Natural killer cell (primary cell): Measurements from ENCODE around the gene OTOGL. TPM values are rescaled to one million over a fixed set of nuclear protein-coding genes. Genes with fewer than 3 reads are reported as not detected.
"Not testable (repeated sequence)": the region's sequence is repeated elsewhere in the genome, so short reads cannot be mapped to it uniquely, and the experiment has no call there.

ENCODE experiments used
- ATAC-seq, 3 donors: fragments of 150-1000 bp in 2 of 3; fragments of 200-7000 bp in 1 of 3; cut with Tn5 transposase; 1 replicate in 1 of 3; 2 replicates in 2 of 3; pipeline ENCODE4 v1.10.0; 2021; ENCODE audit warnings: mild to moderate bottlenecking in 2 of 3, moderate library complexity in 2 of 3
- DNase-seq, 2 donors: peaks; one replicate each; pipeline versions ENCODE4 v3.0.0 to v3.0.0-alpha.2; 2013 to 2021; ENCODE audit warnings: mixed read lengths in 1 of 2
- H3K27ac ChIP-seq: one replicate; pipeline ENCODE4 v1.5.1; 2013; ENCODE audit warnings: mild to moderate bottlenecking, low read length
- H3K27me3 ChIP-seq: one replicate; pipeline ENCODE4 v1.6.1; 2013; ENCODE audit warnings: low read length; ENCODE audit not compliant: control insufficient read depth, insufficient read depth
- H3K36me3 ChIP-seq: one replicate; pipeline ENCODE4 v1.6.1; 2013; ENCODE audit warnings: low read length; ENCODE audit not compliant: control insufficient read depth, insufficient read depth
- H3K4me1 ChIP-seq: one replicate; pipeline ENCODE4 v1.6.1; 2013; ENCODE audit warnings: low read length; ENCODE audit not compliant: control insufficient read depth, insufficient read depth
- H3K4me3 ChIP-seq: one replicate; pipeline ENCODE4 v1.5.1; 2013; ENCODE audit warnings: low read length
- H3K9me3 ChIP-seq: one replicate; pipeline ENCODE4 v1.6.1; 2013; ENCODE audit warnings: low read length; ENCODE audit not compliant: control insufficient read depth, insufficient read depth
- H3K27ac Mint-ChIP-seq, 2 donors: one replicate each; pipeline ENCODE4 v1.8.0; 2022; ENCODE audit warnings: mild to moderate bottlenecking in 2 of 2, mixed read lengths in 2 of 2, moderate library complexity in 1 of 2
- H3K27me3 Mint-ChIP-seq, 2 donors: one replicate each; pipeline ENCODE4 v1.8.0; 2022; ENCODE audit warnings: low read depth in 2 of 2, mixed read lengths in 2 of 2
- H3K36me3 Mint-ChIP-seq: one replicate; pipeline ENCODE4 v1.8.0; 2022; ENCODE audit warnings: mixed read lengths
- H3K4me1 Mint-ChIP-seq, 2 donors: one replicate each; pipeline ENCODE4 v1.8.0; 2022; ENCODE audit warnings: mixed read lengths in 2 of 2
- H3K4me3 Mint-ChIP-seq: one replicate; pipeline ENCODE4 v1.8.0; 2022; ENCODE audit warnings: mild to moderate bottlenecking, moderate library complexity, mixed read lengths
- H3K9me3 Mint-ChIP-seq, 2 donors: one replicate each; pipeline ENCODE4 v1.8.0; 2022; ENCODE audit warnings: mixed read lengths in 2 of 2
- WGBS: methylation state at CpG from one replicate; pipeline ENCODE4 v1.1.7; 2013; ENCODE audit warnings: missing lambda C conversion rate; ENCODE audit not compliant: insufficient coverage; 5-methylcytosine and 5-hydroxymethylcytosine counted together
- intact Hi-C: fragments of 100-400 bp; cut with micrococcal nuclease; formaldehyde crosslinking; loops from one replicate; pipeline ENCODE4 v1.14.2; 2022
- total RNA-seq, 4 donors: library from RNA; stranded (reverse); fragments of 120-200 nt in 1 of 4; gene quantifications; one replicate each; pipeline versions ENCODE4 v1.2.3 to v1.2.4, GENCODE V29; 2013 to 2022
- TF ChIP-seq, protein P1 (sequence below): fragments of 200-600 bp; IDR thresholded peaks from one replicate; pipeline ENCODE4 v1.8.0; 2022; ENCODE audit warnings: antibody characterized with exemption

The OTOGL gene
- total RNA-seq, 3 donors from 2014 or later (not counting 1 experiment from before 2014, with no cell fraction given): not detected

DNA sequence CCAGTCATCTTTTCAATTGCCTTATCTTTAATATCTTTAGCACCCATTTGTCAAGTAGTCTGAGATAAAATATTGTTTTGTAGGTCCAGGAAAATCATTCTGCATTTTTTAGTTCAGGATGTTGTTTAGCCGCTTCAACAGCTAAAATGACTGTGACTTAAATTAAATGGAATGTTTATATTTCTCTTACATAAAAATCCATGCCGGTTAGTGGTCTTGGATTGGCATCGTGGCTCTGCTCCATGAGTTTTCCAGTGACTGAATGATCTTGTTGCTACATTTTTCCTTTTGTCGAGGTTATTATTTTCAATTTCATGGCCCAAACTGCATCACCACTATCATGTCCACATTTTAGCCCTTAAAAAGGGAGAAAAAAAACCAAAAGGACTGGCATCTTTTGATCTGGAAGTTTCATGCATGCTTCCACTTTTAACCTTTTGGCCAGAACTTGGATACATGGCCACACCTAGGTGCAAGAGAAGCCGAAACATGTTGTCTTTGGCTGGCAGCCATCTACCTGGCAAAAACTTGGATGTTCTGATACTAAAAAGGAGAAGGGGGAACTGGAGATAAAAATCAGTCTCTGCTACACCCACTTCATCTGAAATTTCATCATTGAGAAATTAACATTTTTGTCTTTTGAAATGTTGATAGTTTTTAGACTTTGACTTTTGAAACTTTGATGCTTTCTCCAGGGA lies 142.4 kb downstream of the OTOGL start:
- 88% methylated on average over 5 of the region's 5 CpGs for WGBS
- ATAC-seq (no peak), DNase-seq (no peak)
- TF ChIP-seq, protein P1, sequence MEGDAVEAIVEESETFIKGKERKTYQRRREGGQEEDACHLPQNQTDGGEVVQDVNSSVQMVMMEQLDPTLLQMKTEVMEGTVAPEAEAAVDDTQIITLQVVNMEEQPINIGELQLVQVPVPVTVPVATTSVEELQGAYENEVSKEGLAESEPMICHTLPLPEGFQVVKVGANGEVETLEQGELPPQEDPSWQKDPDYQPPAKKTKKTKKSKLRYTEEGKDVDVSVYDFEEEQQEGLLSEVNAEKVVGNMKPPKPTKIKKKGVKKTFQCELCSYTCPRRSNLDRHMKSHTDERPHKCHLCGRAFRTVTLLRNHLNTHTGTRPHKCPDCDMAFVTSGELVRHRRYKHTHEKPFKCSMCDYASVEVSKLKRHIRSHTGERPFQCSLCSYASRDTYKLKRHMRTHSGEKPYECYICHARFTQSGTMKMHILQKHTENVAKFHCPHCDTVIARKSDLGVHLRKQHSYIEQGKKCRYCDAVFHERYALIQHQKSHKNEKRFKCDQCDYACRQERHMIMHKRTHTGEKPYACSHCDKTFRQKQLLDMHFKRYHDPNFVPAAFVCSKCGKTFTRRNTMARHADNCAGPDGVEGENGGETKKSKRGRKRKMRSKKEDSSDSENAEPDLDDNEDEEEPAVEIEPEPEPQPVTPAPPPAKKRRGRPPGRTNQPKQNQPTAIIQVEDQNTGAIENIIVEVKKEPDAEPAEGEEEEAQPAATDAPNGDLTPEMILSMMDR: no peak
- H3K27ac ChIP-seq: no peak overlapping the region
- H3K27ac Mint-ChIP-seq: no peak overlapping the region
- H3K4me3 ChIP-seq: no peak overlapping the region
- H3K36me3 Mint-ChIP-seq: no peaks in the 10 kb centered on the region
- H3K9me3 Mint-ChIP-seq: no peaks in the 10 kb centered on the region
- H3K36me3 ChIP-seq: no peaks in the 10 kb centered on the region
- no peaks in the 10 kb centered on the region for H3K4me1 Mint-ChIP-seq
- peaks cover 2% of the 10 kb centered on the region for H3K27me3 ChIP-seq
- H3K27me3 Mint-ChIP-seq: no peaks in the 10 kb centered on the region
- intact Hi-C loops: no loop called here
- H3K4me3 Mint-ChIP-seq: no peak overlapping the region
- H3K9me3 ChIP-seq: no peaks in the 10 kb centered on the region
- H3K4me1 ChIP-seq: no peaks in the 10 kb centered on the region

DNA sequence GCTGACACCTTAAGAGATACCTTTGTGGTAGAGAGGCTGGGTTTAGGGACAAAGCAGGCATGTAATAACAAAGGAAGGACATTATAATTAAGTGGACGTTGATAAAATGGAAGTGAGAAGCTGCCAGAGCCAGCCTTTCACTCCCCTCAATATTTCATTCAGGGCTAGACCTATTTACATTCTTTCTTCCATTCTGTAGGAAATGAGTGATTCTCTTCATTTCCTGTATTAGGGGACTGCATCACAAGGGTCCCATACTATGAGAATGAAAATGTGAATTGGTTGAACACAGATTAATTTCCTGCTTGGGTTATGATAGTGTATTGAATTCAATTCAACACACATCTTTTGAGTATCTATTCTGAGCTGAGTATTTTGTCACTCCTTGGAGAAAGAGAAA lies 143.0 kb downstream of the OTOGL start:
- no CpG with 5 or more reads among the region's 1 CpG for WGBS
- intact Hi-C loops: no loop called here
- H3K27me3 ChIP-seq: peaks cover 2% of the 10 kb centered on the region
- H3K9me3 Mint-ChIP-seq: no peaks in the 10 kb centered on the region
- no peaks in the 10 kb centered on the region for H3K9me3 ChIP-seq
- H3K27me3 Mint-ChIP-seq: no peaks in the 10 kb centered on the region
- H3K4me3 Mint-ChIP-seq: no peak overlapping the region
- TF ChIP-seq, protein P1: no peak
- no peaks in the 10 kb centered on the region for H3K4me1 ChIP-seq
- no peaks in the 10 kb centered on the region for H3K36me3 ChIP-seq
- no peaks in the 10 kb centered on the region for H3K4me1 Mint-ChIP-seq
- no peak for ATAC-seq
- H3K4me3 ChIP-seq: no peak overlapping the region
- H3K27ac ChIP-seq: no peak overlapping the region
- H3K27ac Mint-ChIP-seq: no peak overlapping the region
- H3K36me3 Mint-ChIP-seq: no peaks in the 10 kb centered on the region
- DNase-seq: no peak

GRCh38 chr12:80249581-80249980 lies 150.2 kb downstream of the OTOGL start:
- H3K36me3 Mint-ChIP-seq, H3K9me3 Mint-ChIP-seq, H3K36me3 ChIP-seq, H3K4me1 ChIP-seq, H3K27me3 ChIP-seq, H3K9me3 ChIP-seq, H3K27ac ChIP-seq, H3K27ac Mint-ChIP-seq, H3K4me3 Mint-ChIP-seq, DNase-seq, intact Hi-C loops, ATAC-seq, H3K4me3 ChIP-seq, H3K27me3 Mint-ChIP-seq, H3K4me1 Mint-ChIP-seq: not testable (repeated sequence)
- 92% methylated on average over 19 of the region's 20 CpGs for WGBS

GRCh38 chr12:80257920-80258319 lies 158.6 kb downstream of the OTOGL start:
- ATAC-seq: no peak
- Mint-ChIP-seq H3K27me3 (peaks cover 19 to 26% of the 10 kb centered on the region in 2 donors), H3K36me3 (no peaks in the 10 kb centered on the region), H3K27ac (no peak overlapping the region), H3K9me3 (no peaks in the 10 kb centered on the region), H3K4me3 (no peak overlapping the region), H3K4me1 (peaks cover 11 to 13% of the 10 kb centered on the region in 2 donors)
- Histone ChIP-seq H3K4me3 (no peak overlapping the region), H3K27ac (no peak overlapping the region), H3K9me3 (no peaks in the 10 kb centered on the region), H3K4me1 (no peaks in the 10 kb centered on the region), H3K27me3 (peaks cover 3% of the 10 kb centered on the region), H3K36me3 (no peaks in the 10 kb centered on the region)
- 100% methylated on average over 1 of the region's 2 CpGs for WGBS
- DNase-seq: no peak
- TF ChIP-seq, protein P1: no peak
- intact Hi-C loops: no loop called here
